Natural killer cell (primary cell): ENCODE results near the gene SURF2. TPM values are rescaled to one million over a fixed set of nuclear protein-coding genes. Genes with fewer than 3 reads are reported as not detected.

ENCODE experiments used
- ATAC-seq, 3 donors: fragments of 150-1000 bp in 2 of 3; fragments of 200-7000 bp in 1 of 3; cut with Tn5 transposase; 1 replicate in 1 of 3; 2 replicates in 2 of 3; pipeline ENCODE4 v1.10.0; 2021; ENCODE audit warnings: mild to moderate bottlenecking in 2 of 3, moderate library complexity in 2 of 3
- DNase-seq, 2 donors: peaks; one replicate each; pipeline versions ENCODE4 v3.0.0 to v3.0.0-alpha.2; 2013 to 2021; ENCODE audit warnings: mixed read lengths in 1 of 2
- H3K27ac ChIP-seq: one replicate; pipeline ENCODE4 v1.5.1; 2013; ENCODE audit warnings: mild to moderate bottlenecking, low read length
- H3K27me3 ChIP-seq: one replicate; pipeline ENCODE4 v1.6.1; 2013; ENCODE audit warnings: low read length; ENCODE audit not compliant: control insufficient read depth, insufficient read depth
- H3K36me3 ChIP-seq: one replicate; pipeline ENCODE4 v1.6.1; 2013; ENCODE audit warnings: low read length; ENCODE audit not compliant: control insufficient read depth, insufficient read depth
- H3K4me1 ChIP-seq: one replicate; pipeline ENCODE4 v1.6.1; 2013; ENCODE audit warnings: low read length; ENCODE audit not compliant: control insufficient read depth, insufficient read depth
- H3K4me3 ChIP-seq: one replicate; pipeline ENCODE4 v1.5.1; 2013; ENCODE audit warnings: low read length
- H3K9me3 ChIP-seq: one replicate; pipeline ENCODE4 v1.6.1; 2013; ENCODE audit warnings: low read length; ENCODE audit not compliant: control insufficient read depth, insufficient read depth
- H3K27ac Mint-ChIP-seq, 2 donors: one replicate each; pipeline ENCODE4 v1.8.0; 2022; ENCODE audit warnings: mild to moderate bottlenecking in 2 of 2, mixed read lengths in 2 of 2, moderate library complexity in 1 of 2
- H3K27me3 Mint-ChIP-seq, 2 donors: one replicate each; pipeline ENCODE4 v1.8.0; 2022; ENCODE audit warnings: low read depth in 2 of 2, mixed read lengths in 2 of 2
- H3K36me3 Mint-ChIP-seq: one replicate; pipeline ENCODE4 v1.8.0; 2022; ENCODE audit warnings: mixed read lengths
- H3K4me1 Mint-ChIP-seq, 2 donors: one replicate each; pipeline ENCODE4 v1.8.0; 2022; ENCODE audit warnings: mixed read lengths in 2 of 2
- H3K4me3 Mint-ChIP-seq: one replicate; pipeline ENCODE4 v1.8.0; 2022; ENCODE audit warnings: mild to moderate bottlenecking, moderate library complexity, mixed read lengths
- H3K9me3 Mint-ChIP-seq, 2 donors: one replicate each; pipeline ENCODE4 v1.8.0; 2022; ENCODE audit warnings: mixed read lengths in 2 of 2
- WGBS: methylation state at CpG from one replicate; pipeline ENCODE4 v1.1.7; 2013; ENCODE audit warnings: missing lambda C conversion rate; ENCODE audit not compliant: insufficient coverage; 5-methylcytosine and 5-hydroxymethylcytosine counted together
- intact Hi-C: fragments of 100-400 bp; cut with micrococcal nuclease; formaldehyde crosslinking; loops from one replicate; pipeline ENCODE4 v1.14.2; 2022
- total RNA-seq, 4 donors: library from RNA; stranded (reverse); fragments of 120-200 nt in 1 of 4; gene quantifications; one replicate each; pipeline versions ENCODE4 v1.2.3 to v1.2.4, GENCODE V29; 2013 to 2022
- TF ChIP-seq, protein P1 (sequence below): fragments of 200-600 bp; IDR thresholded peaks from one replicate; pipeline ENCODE4 v1.8.0; 2022; ENCODE audit warnings: antibody characterized with exemption

The SURF2 gene
- total RNA-seq, 3 donors from 2014 or later (not counting 1 experiment from before 2014, with no cell fraction given) = 14.3 to 14.9 (median 14.7) TPM

- H3K4me1 Mint-ChIP-seq = peaks cover 49 to 53% of the 10 kb centered on the region in 2 donors
- H3K4me1 ChIP-seq = peaks cover 55% of the 10 kb centered on the region
These were observed 13.8 kb upstream of the SURF2 start for GRCh38 chr9:133342570-133342969.

GRCh38 chr9:133344071-133344470 is 12.3 kb upstream of the SURF2 start:
- Mint-ChIP-seq H3K27me3 (no peaks in the 10 kb centered on the region), H3K36me3 (peaks cover 13% of the 10 kb centered on the region), H3K4me3 (no peak overlapping the region), H3K27ac (no peak overlapping the region), H3K9me3 (no peaks in the 10 kb centered on the region), H3K4me1 (peaks cover 60 to 64% of the 10 kb centered on the region in 2 donors)
- no peaks in the 10 kb centered on the region for H3K9me3 ChIP-seq
- no peak overlapping the region for H3K27ac ChIP-seq
- no peaks in the 10 kb centered on the region for H3K27me3 ChIP-seq
- no peak overlapping the region for H3K4me3 ChIP-seq
- ATAC-seq = no peak
- H3K4me1 ChIP-seq = peaks cover 62% of the 10 kb centered on the region
- intact Hi-C loops = no loop called here
- 97% methylated on average over 19 of the region's 19 CpGs for WGBS
- peaks cover 20% of the 10 kb centered on the region for H3K36me3 ChIP-seq
- TF ChIP-seq, protein P1, sequence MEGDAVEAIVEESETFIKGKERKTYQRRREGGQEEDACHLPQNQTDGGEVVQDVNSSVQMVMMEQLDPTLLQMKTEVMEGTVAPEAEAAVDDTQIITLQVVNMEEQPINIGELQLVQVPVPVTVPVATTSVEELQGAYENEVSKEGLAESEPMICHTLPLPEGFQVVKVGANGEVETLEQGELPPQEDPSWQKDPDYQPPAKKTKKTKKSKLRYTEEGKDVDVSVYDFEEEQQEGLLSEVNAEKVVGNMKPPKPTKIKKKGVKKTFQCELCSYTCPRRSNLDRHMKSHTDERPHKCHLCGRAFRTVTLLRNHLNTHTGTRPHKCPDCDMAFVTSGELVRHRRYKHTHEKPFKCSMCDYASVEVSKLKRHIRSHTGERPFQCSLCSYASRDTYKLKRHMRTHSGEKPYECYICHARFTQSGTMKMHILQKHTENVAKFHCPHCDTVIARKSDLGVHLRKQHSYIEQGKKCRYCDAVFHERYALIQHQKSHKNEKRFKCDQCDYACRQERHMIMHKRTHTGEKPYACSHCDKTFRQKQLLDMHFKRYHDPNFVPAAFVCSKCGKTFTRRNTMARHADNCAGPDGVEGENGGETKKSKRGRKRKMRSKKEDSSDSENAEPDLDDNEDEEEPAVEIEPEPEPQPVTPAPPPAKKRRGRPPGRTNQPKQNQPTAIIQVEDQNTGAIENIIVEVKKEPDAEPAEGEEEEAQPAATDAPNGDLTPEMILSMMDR = no peak
- no peak for DNase-seq

More at GRCh38 chr9:133342570-133342969, 13.8 kb upstream of the SURF2 start:
- Mint-ChIP-seq H3K9me3 (no peaks in the 10 kb centered on the region), H3K36me3 (peaks cover 8% of the 10 kb centered on the region), H3K4me3 (no peak overlapping the region), H3K27ac (peak overlapping the region; percentile 83 to 88), H3K27me3 (no peaks in the 10 kb centered on the region)
- H3K36me3 ChIP-seq = peaks cover 20% of the 10 kb centered on the region
- peak overlapping the region; percentile 62 for H3K27ac ChIP-seq
- TF ChIP-seq, protein P1 = no peak
- intact Hi-C loops = no loop called here
- no peaks in the 10 kb centered on the region for H3K9me3 ChIP-seq
- ATAC-seq (no peak), DNase-seq (no peak)
- WGBS = 87% methylated on average over 11 of the region's 11 CpGs
- H3K27me3 ChIP-seq = no peaks in the 10 kb centered on the region
- no peak overlapping the region for H3K4me3 ChIP-seq

- ATAC-seq = no peak
- TF ChIP-seq, protein P1 = no peak
- peaks cover 7% of the 10 kb centered on the region for H3K36me3 Mint-ChIP-seq
- no peaks in the 10 kb centered on the region for H3K27me3 Mint-ChIP-seq
- WGBS = 97% methylated on average over 12 of the region's 12 CpGs
- H3K9me3 ChIP-seq = no peaks in the 10 kb centered on the region
- no peak overlapping the region for H3K4me3 ChIP-seq
- H3K27ac Mint-ChIP-seq = peak overlapping the region in 1 of 2 donors; percentile 46
- intact Hi-C loops = no loop called here
- H3K36me3 ChIP-seq = peaks cover 29% of the 10 kb centered on the region
- H3K9me3 Mint-ChIP-seq = no peaks in the 10 kb centered on the region
- DNase-seq = no peak
- peaks cover 66% of the 10 kb centered on the region for H3K4me1 ChIP-seq
- no peak overlapping the region for H3K4me3 Mint-ChIP-seq
- no peaks in the 10 kb centered on the region for H3K27me3 ChIP-seq
- no peak overlapping the region for H3K27ac ChIP-seq
- peaks cover 60 to 64% of the 10 kb centered on the region in 2 donors for H3K4me1 Mint-ChIP-seq
These were observed 11.4 kb upstream of the SURF2 start for GRCh38 chr9:133344979-133345378.

- intact Hi-C loops = no loop called here
These were observed 10.8 kb upstream of the SURF2 start for GRCh38 chr9:133345596-133345995.

More at GRCh38 chr9:133345596-133345995, 10.8 kb upstream of the SURF2 start:
- Histone ChIP-seq H3K4me3 (no peak overlapping the region), H3K27me3 (no peaks in the 10 kb centered on the region), H3K9me3 (no peaks in the 10 kb centered on the region), H3K36me3 (peaks cover 35% of the 10 kb centered on the region), H3K27ac (no peak overlapping the region), H3K4me1 (peaks cover 60% of the 10 kb centered on the region)
- Mint-ChIP-seq H3K4me3 (no peak overlapping the region), H3K36me3 (peaks cover 7% of the 10 kb centered on the region), H3K9me3 (no peaks in the 10 kb centered on the region), H3K27me3 (no peaks in the 10 kb centered on the region), H3K27ac (no peak overlapping the region), H3K4me1 (peaks cover 56 to 60% of the 10 kb centered on the region in 2 donors)
- 97% methylated on average over 6 of the region's 6 CpGs for WGBS
- ATAC-seq = no peak
- DNase-seq = no peak
- TF ChIP-seq, protein P1 = no peak
